IMR-90 (cell line): ENCODE results near the gene ASTL. TPM values are rescaled to one million over a fixed set of nuclear protein-coding genes. Genes with fewer than 3 reads are reported as not detected.

ENCODE experiments used
- ATAC-seq: fragments of 200-7000 bp; cut with Tn5 transposase; 2 replicates; pipeline ENCODE4 v1.9.1; 2020; ENCODE audit warnings: low read depth, mild to moderate bottlenecking, moderate library complexity
- BruUV-seq: library from RNA; stranded (reverse); fragments of 400-500 nt; replicated peaks from 2 replicates; lab custom pipeline; 2021; lab: Mats Ljungman, UMichigan
- CTCF ChIA-PET: fragments of 300-600 bp; formaldehyde crosslinking; extraction: SDS; loops from one replicate; lab custom pipeline; 2021; ENCODE audit warnings: antibody characterized with exemption; lab: Yijun Ruan, JAX
- POLR2A ChIA-PET: fragments of 300-600 bp; sonication (Branson Sonifier 250); formaldehyde crosslinking; loops from one replicate; lab custom pipeline; 2022; ENCODE audit warnings: antibody characterized with exemption; ENCODE audit not compliant: unreplicated experiment; lab: Charles Lee
- DNase-seq: peaks from one replicate; pipeline ENCODE4 v3.0.0; 2013
- H2AFZ ChIP-seq: replicated peaks from 2 replicates; pipeline ENCODE3; 2013; ENCODE audit warnings: low read length, mild to moderate bottlenecking; ENCODE audit not compliant: poor library complexity
- H2AK5ac ChIP-seq: 2 replicates; pipeline ENCODE4 v1.6.1; 2013; ENCODE audit warnings: low read depth, low read length, inconsistent platforms
- H2AK9ac ChIP-seq: replicated peaks from 2 replicates; pipeline ENCODE3; 2013; ENCODE audit warnings: mild to moderate bottlenecking, low read depth, low read length, moderate library complexity; ENCODE audit not compliant: poor library complexity
- H2BK120ac ChIP-seq: 2 replicates; pipeline ENCODE4 v1.6.1; 2013; ENCODE audit warnings: low read depth, low read length, inconsistent platforms
- H2BK15ac ChIP-seq: 3 replicates; pipeline ENCODE4 v1.6.1; 2013; ENCODE audit warnings: low read depth, low read length, inconsistent platforms
- H2BK20ac ChIP-seq: 2 replicates; pipeline ENCODE4 v1.6.1; 2013; ENCODE audit warnings: low read depth, mild to moderate bottlenecking, inconsistent platforms, low read length, moderate library complexity
- H2BK5ac ChIP-seq: 2 replicates; pipeline ENCODE4 v1.6.1; 2013; ENCODE audit warnings: mild to moderate bottlenecking, low read depth, low read length, inconsistent platforms; ENCODE audit not compliant: poor library complexity, severe bottlenecking
- H3K14ac ChIP-seq: replicated peaks from 2 replicates; pipeline ENCODE4 v1.6.1; 2013; ENCODE audit warnings: low read depth, low read length, inconsistent platforms
- H3K18ac ChIP-seq: 2 replicates; pipeline ENCODE4 v1.6.1; 2013; ENCODE audit warnings: low read depth, low read length, control low read depth
- H3K23ac ChIP-seq: 2 replicates; pipeline ENCODE4 v1.6.1; 2013; ENCODE audit warnings: low read depth, low read length, inconsistent platforms
- H3K27ac ChIP-seq: 2 replicates; pipeline ENCODE4 v1.5.1; 2013; ENCODE audit warnings: mild to moderate bottlenecking, control low read depth, low read length; ENCODE audit not compliant: insufficient read depth
- H3K27me3 ChIP-seq: 2 replicates; pipeline ENCODE4 v1.6.1; 2013; ENCODE audit warnings: low read length; ENCODE audit not compliant: control insufficient read depth, insufficient read depth
- H3K36me3 ChIP-seq: 2 replicates; pipeline ENCODE4 v1.6.1; 2013; ENCODE audit warnings: low read length, mixed read lengths; ENCODE audit not compliant: control insufficient read depth, insufficient read depth
- H3K4ac ChIP-seq: 2 replicates; pipeline ENCODE4 v1.6.1; 2013; ENCODE audit warnings: low read depth, low read length, inconsistent platforms
- H3K4me1 ChIP-seq: 2 replicates; pipeline ENCODE4 v1.6.1; 2013; ENCODE audit warnings: low read length, mixed read lengths; ENCODE audit not compliant: control insufficient read depth, insufficient read depth
- H3K4me2 ChIP-seq: 2 replicates; pipeline ENCODE4 v1.6.1; 2013; ENCODE audit warnings: low read depth, mild to moderate bottlenecking, control low read depth, low read length, moderate library complexity
- H3K4me3 ChIP-seq: 2 replicates; pipeline ENCODE4 v1.5.1; 2013; ENCODE audit warnings: low read depth, mild to moderate bottlenecking, control low read depth, low read length, moderate library complexity; ENCODE audit not compliant: insufficient read depth
- H3K56ac ChIP-seq: 2 replicates; pipeline ENCODE4 v1.6.1; 2013; ENCODE audit warnings: low read length, inconsistent platforms; ENCODE audit not compliant: insufficient read depth; ENCODE audit errors: extremely low read depth
- H3K79me1 ChIP-seq, 2 experiments: 2 replicates each; pipeline ENCODE4 v1.6.1; 2013; ENCODE audit warnings: low read length in 2 of 2, inconsistent platforms in 1 of 2, low read depth in 1 of 2
- H3K9ac ChIP-seq: 2 replicates; pipeline ENCODE4 v1.6.1; 2013; ENCODE audit warnings: low read depth, low read length, control low read depth
- H3K9me1 ChIP-seq: 2 replicates; pipeline ENCODE4 v1.6.1; 2013; ENCODE audit warnings: low read length, inconsistent platforms; ENCODE audit not compliant: insufficient read depth
- H3K9me3 ChIP-seq: 2 replicates; pipeline ENCODE4 v1.6.1; 2013; ENCODE audit warnings: low read length; ENCODE audit not compliant: control insufficient read depth, insufficient read depth
- H4K20me1 ChIP-seq: 2 replicates; pipeline ENCODE4 v1.6.1; 2013; ENCODE audit warnings: low read length, inconsistent platforms; ENCODE audit not compliant: insufficient read depth
- H4K5ac ChIP-seq: 2 replicates; pipeline ENCODE4 v1.6.1; 2013; ENCODE audit warnings: mild to moderate bottlenecking, low read depth, low read length, control low read depth
- H4K8ac ChIP-seq, 2 experiments: 2 replicates each; pipeline ENCODE4 v1.6.1; 2013; ENCODE audit warnings: low read depth in 2 of 2, low read length in 2 of 2, control low read depth in 1 of 2, inconsistent platforms in 1 of 2
- H4K91ac ChIP-seq: 2 replicates; pipeline ENCODE4 v1.6.1; 2013; ENCODE audit warnings: low read depth, low read length, inconsistent platforms; ENCODE audit not compliant: insufficient read depth
- CEBPB ChIP-seq: IDR thresholded peaks from 2 replicates; pipeline ENCODE4 v1.6.1; 2012; ENCODE audit warnings: low read depth, low read length, improper control_type of control experiment
- FOS ChIP-seq: fragments of 150-350 bp; IDR thresholded peaks from 2 replicates; pipeline ENCODE4 v1.6.1; 2016; ENCODE audit warnings: low read depth, low read length
- MAZ ChIP-seq: IDR thresholded peaks from 2 replicates; pipeline ENCODE4 v1.6.1; 2012; ENCODE audit warnings: low read depth, mild to moderate bottlenecking, low read length, improper control_type of control experiment, moderate library complexity, borderline replicate concordance
- MXI1 ChIP-seq: IDR thresholded peaks from 2 replicates; pipeline ENCODE4 v1.6.1; 2012; ENCODE audit warnings: low read depth, mild to moderate bottlenecking, low read length, moderate library complexity, borderline replicate concordance
- RAD21 ChIP-seq: IDR thresholded peaks from 2 replicates; pipeline ENCODE4 v1.6.1; 2012; ENCODE audit warnings: low read length, improper control_type of control experiment
- RFX5 ChIP-seq: IDR thresholded peaks from 2 replicates; pipeline ENCODE4 v1.8.0; 2012; ENCODE audit warnings: low read depth, mild to moderate bottlenecking, low read length, moderate library complexity
- WGBS, 2 experiments: methylation state at CpG; one replicate each; pipeline versions ENCODE4 v1.1.5 to v1.1.7; 2013; ENCODE audit warnings: missing lambda C conversion rate in 2 of 2; ENCODE audit not compliant: insufficient read length in 1 of 2; ENCODE audit errors: extremely low coverage in 2 of 2; 5-methylcytosine and 5-hydroxymethylcytosine counted together
- dilution Hi-C: fragments of 300-500 bp; cut with HindIII; formaldehyde crosslinking; loops from one replicate; pipeline ENCODE4 v1.14.3; 2018; ENCODE audit warnings: low sequenced_read_pairs; ENCODE audit not compliant: unreplicated experiment
- in situ Hi-C: fragments of 300-500 bp; cut with MboI; formaldehyde crosslinking; loops from 3 replicates; pipeline ENCODE4 v1.14.3; 2019; ENCODE audit warnings: low sequenced_read_pairs, inconsistent platforms, mixed read lengths
- intact Hi-C: fragments of 100-400 bp; cut with micrococcal nuclease; formaldehyde crosslinking; loops from 2 replicates; pipeline ENCODE4 v1.10.0; 2022
- polyA plus RNA-seq, 3 experiments: library from polyadenylated mRNA; depleted of rRNA; stranded (reverse); fragments of >200 nt; gene quantifications; 2 replicates each; pipeline ENCODE4 v1.2.3, GENCODE V29; 2012; ENCODE audit warnings: low replicate concordance in 1 of 3
- total RNA-seq: library from RNA; depleted of rRNA; stranded (reverse); fragments of >200 nt; gene quantifications from 2 replicates; pipeline ENCODE4 v1.2.3, GENCODE V29; 2012

ASTL gene
- total and polyA plus RNA-seq, 2 of the 4 experiments (the other 2 are of a cell fraction) = not detected

DNA sequence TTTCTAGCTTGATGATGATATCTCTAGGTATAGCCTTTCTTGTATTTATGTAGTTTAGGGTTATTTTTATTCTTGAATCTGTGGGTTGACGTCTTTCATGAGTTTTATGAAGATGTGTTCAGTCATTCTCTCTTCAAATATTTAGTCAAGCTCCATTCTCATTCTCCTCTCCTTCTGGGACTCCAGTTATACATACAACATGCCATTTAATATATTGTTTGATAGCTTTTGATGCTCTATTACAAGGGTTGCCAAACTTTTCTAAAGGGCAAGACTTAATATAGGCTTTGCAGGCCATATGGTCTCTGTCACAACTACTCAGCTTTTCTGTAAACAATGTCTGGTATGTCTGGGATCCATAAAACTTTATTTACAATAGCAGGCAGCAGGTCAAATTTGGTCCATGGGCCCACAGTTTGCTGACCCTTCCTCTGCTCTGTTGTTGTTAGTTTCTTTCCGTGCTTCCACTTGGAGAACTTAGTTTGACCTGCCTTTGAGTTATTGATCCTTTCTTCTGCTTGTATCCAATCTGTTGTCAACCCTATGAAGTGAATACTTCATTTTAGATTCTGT, 63.0 kb downstream of the ASTL start:
- H4K20me1 ChIP-seq = no peaks in the 10 kb centered on the region
- no peak overlapping the region for H3K4me2 ChIP-seq
- no peaks in the 10 kb centered on the region for H3K4me1 ChIP-seq
- peaks cover 10% of the 10 kb centered on the region for H3K9me3 ChIP-seq
- H3K79me1 ChIP-seq = no peaks in the 10 kb centered on the region
- H2BK20ac ChIP-seq = no peak overlapping the region
- H3K4me3 ChIP-seq = no peak overlapping the region
- POLR2A ChIA-PET = no interaction called here
- no peaks in the 10 kb centered on the region for H3K36me3 ChIP-seq
- DNase-seq = no peak
- CTCF ChIA-PET = interaction anchor here (0.7 to 1.2 kb wide), 3 partner anchors 41 to 99 kb away, joined by 3 to 5 read pairs (median 4); partner anchors contain the start of gene ADRA2B
- dilution Hi-C loops (no loop called here), in situ Hi-C loops (no loop called here), intact Hi-C loops (no loop called here)
- no peak overlapping the region for H4K8ac ChIP-seq
- H2BK120ac ChIP-seq = no peak overlapping the region
- WGBS, 2 experiments = no CpG with 5 or more reads among the region's 2 CpGs
- no peak overlapping the region for H3K27ac ChIP-seq
- H2AK5ac ChIP-seq = no peak overlapping the region
- H3K9me1 ChIP-seq = no peaks in the 10 kb centered on the region
- no peak overlapping the region for H3K14ac ChIP-seq
- H2BK15ac ChIP-seq = no peak overlapping the region
- no peak overlapping the region for H3K23ac ChIP-seq
- no peak overlapping the region for H2BK5ac ChIP-seq
- H3K56ac ChIP-seq = no peak overlapping the region
- H2AK9ac ChIP-seq = no peak overlapping the region
- ATAC-seq = no peak
- BruUV-seq = no TSS peak
- H2AFZ ChIP-seq = no peak overlapping the region
- TF ChIP-seq RAD21 (no peak), CEBPB (no peak), FOS (no peak), MAZ (no peak), RFX5 (no peak), MXI1 (no peak)
- no peak overlapping the region for H4K5ac ChIP-seq
- H3K18ac ChIP-seq = no peak overlapping the region
- no peak overlapping the region for H3K4ac ChIP-seq
- no peak overlapping the region for H3K9ac ChIP-seq
- peaks cover 19% of the 10 kb centered on the region; the same call in 1 of the 2 replicates for H3K27me3 ChIP-seq
- H4K91ac ChIP-seq = no peak overlapping the region
